Testis (tissue), 2 donors: ENCODE results near the gene ATP13A3.

Experiments used
- POLR2A ChIP-seq: fragments of 450-650 bp; IDR thresholded peaks from one replicate; pipeline ENCODE4 v1.6.1; 2017; ENCODE audit warnings: antibody characterized with exemption, mild to moderate bottlenecking, moderate library complexity
- TF ChIP-seq, protein P1 (sequence below), 3 experiments: fragments of 450-650 bp in 2 of 3; fragments of 200-600 bp in 1 of 3; sonication (generic) in 1 of 3; IDR thresholded peaks; one replicate each; pipeline ENCODE4 v1.5.1; 2016 to 2019; ENCODE audit warnings: antibody characterized with exemption in 3 of 3, mild to moderate bottlenecking in 2 of 3, moderate library complexity in 1 of 3

DNA sequence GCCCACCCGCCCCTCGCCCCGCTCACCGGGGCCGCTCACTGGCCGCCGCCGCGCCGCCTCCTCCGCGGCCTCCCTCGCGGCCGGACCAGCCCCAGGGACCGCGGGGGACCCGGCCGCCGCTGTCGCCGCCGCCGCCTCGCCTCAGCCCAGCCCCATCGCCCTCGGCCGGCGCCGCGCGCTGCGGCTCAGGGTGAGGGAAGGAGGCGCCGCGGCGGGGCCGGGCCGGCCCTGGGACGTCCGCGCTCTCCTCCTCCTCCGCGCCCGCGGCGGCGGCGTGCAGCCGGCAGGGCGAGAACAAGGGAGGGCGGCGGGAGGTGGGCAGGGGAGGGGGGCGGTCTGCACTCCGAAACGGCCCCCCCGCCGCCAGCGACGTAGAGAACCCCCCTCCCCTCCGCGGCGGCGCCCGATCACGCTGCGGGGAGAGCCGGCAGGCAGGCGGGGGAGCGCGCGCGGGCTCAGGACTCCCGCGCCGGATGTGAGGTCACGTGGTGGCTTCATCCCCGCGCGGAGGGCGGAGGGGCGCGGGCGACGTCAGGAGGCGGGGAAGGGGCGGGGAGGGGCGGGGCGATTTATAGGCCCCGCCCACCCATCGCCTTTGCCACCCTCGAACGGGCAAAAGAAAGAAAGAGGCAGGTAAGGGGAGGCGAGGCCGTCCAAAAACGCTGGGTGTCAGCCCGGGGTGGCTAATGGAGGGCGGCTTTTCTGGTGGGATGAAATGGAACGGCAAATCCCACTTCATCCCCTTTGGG, at the start of gene ATP13A3:
- TF ChIP-seq, protein P1, sequence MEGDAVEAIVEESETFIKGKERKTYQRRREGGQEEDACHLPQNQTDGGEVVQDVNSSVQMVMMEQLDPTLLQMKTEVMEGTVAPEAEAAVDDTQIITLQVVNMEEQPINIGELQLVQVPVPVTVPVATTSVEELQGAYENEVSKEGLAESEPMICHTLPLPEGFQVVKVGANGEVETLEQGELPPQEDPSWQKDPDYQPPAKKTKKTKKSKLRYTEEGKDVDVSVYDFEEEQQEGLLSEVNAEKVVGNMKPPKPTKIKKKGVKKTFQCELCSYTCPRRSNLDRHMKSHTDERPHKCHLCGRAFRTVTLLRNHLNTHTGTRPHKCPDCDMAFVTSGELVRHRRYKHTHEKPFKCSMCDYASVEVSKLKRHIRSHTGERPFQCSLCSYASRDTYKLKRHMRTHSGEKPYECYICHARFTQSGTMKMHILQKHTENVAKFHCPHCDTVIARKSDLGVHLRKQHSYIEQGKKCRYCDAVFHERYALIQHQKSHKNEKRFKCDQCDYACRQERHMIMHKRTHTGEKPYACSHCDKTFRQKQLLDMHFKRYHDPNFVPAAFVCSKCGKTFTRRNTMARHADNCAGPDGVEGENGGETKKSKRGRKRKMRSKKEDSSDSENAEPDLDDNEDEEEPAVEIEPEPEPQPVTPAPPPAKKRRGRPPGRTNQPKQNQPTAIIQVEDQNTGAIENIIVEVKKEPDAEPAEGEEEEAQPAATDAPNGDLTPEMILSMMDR (IDR thresholded peaks at IDR 0.05) = no peak
- TF ChIP-seq POLR2A = peak; percentile 59
